Measurements from ENCODE around the gene CDKL4.

DNA sequence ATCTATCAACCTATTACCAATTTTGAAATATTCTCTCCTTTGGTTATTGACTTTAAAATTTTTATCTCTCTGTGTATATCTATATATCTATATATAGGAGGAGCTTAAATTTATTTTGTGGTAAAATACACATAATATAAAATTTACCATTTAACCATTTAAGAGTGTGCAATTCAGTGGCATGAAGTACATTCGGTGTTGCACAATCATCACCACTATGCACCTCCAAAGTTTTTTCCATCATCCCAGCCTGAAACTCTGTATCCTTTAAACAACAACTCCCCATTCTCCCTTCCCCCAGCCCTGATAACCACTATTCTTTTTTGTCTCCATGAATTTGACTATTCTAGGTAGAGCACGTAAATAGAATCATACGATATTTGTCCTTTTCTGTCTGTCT is 49.1 kb downstream of the CDKL4 start:
- TF ChIP-seq, protein P1, sequence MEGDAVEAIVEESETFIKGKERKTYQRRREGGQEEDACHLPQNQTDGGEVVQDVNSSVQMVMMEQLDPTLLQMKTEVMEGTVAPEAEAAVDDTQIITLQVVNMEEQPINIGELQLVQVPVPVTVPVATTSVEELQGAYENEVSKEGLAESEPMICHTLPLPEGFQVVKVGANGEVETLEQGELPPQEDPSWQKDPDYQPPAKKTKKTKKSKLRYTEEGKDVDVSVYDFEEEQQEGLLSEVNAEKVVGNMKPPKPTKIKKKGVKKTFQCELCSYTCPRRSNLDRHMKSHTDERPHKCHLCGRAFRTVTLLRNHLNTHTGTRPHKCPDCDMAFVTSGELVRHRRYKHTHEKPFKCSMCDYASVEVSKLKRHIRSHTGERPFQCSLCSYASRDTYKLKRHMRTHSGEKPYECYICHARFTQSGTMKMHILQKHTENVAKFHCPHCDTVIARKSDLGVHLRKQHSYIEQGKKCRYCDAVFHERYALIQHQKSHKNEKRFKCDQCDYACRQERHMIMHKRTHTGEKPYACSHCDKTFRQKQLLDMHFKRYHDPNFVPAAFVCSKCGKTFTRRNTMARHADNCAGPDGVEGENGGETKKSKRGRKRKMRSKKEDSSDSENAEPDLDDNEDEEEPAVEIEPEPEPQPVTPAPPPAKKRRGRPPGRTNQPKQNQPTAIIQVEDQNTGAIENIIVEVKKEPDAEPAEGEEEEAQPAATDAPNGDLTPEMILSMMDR (IDR thresholded peaks at IDR 0.05), result no peak
- TF ChIP-seq ZSCAN20 (CRISPR knock-in tag; IDR thresholded peaks at IDR 0.05) (no peak), RNF2 (IDR thresholded peaks at IDR 0.05; ENCODE audit: borderline replicate concordance, low read depth) (no peak), POLR2A (IDR thresholded peaks at IDR 0.05; ENCODE audit: low read length) (no peak), HOXA7 (CRISPR knock-in tag; IDR thresholded peaks at IDR 0.05) (no peak)
- TF ChIP-seq, protein P2, sequence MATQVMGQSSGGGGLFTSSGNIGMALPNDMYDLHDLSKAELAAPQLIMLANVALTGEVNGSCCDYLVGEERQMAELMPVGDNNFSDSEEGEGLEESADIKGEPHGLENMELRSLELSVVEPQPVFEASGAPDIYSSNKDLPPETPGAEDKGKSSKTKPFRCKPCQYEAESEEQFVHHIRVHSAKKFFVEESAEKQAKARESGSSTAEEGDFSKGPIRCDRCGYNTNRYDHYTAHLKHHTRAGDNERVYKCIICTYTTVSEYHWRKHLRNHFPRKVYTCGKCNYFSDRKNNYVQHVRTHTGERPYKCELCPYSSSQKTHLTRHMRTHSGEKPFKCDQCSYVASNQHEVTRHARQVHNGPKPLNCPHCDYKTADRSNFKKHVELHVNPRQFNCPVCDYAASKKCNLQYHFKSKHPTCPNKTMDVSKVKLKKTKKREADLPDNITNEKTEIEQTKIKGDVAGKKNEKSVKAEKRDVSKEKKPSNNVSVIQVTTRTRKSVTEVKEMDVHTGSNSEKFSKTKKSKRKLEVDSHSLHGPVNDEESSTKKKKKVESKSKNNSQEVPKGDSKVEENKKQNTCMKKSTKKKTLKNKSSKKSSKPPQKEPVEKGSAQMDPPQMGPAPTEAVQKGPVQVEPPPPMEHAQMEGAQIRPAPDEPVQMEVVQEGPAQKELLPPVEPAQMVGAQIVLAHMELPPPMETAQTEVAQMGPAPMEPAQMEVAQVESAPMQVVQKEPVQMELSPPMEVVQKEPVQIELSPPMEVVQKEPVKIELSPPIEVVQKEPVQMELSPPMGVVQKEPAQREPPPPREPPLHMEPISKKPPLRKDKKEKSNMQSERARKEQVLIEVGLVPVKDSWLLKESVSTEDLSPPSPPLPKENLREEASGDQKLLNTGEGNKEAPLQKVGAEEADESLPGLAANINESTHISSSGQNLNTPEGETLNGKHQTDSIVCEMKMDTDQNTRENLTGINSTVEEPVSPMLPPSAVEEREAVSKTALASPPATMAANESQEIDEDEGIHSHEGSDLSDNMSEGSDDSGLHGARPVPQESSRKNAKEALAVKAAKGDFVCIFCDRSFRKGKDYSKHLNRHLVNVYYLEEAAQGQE (IDR thresholded peaks at IDR 0.05), result no peak

Measured in A549 (cell line).